ENCODE measurements around the gene HSPBP1. TPM values are rescaled to one million over a fixed set of nuclear protein-coding genes. Genes with fewer than 3 reads are reported as not detected.
A peak's percentile ranks its signal among the peaks of the same experiment; 100 is the strongest.

The HSPBP1 gene
- total RNA-seq, 1 experiment from 2014 or later: 122 TPM

- no peak overlapping the region for H2AFZ ChIP-seq (ENCODE audit: low read length)
- peaks cover 10% of the 10 kb centered on the region; the same call in 1 of the 2 replicates for H3K4me1 ChIP-seq (ENCODE audit: insufficient read depth, low read length)
- CTCF ChIA-PET: interaction anchor here (0.6 kb wide), 1 partner anchor 20 kb away, joined by 3 read pairs; the partner anchor contains the start of gene PPP6R1
- intact Hi-C loops (cut with micrococcal nuclease): no loop called here
- H3K4me2 ChIP-seq (ENCODE audit: low read length): peak overlapping the region; percentile 89
- peaks cover 7% of the 10 kb centered on the region for H3F3A ChIP-seq (ENCODE audit: low read length, unreplicated experiment)
- 0 out of 2 replicates have a peak, but pooled peaks cover 3% of the 10 kb centered on the region for H3K27me3 ChIP-seq (ENCODE audit: low read length)
- H4K20me1 ChIP-seq (ENCODE audit: low read length): no peaks in the 10 kb centered on the region
- no peak overlapping the region for H3K27ac ChIP-seq (ENCODE audit: low read length)
- BruUV-seq (replicated peaks): no TSS peak
- no peak for ATAC-seq
- peak overlapping the region; percentile 84; the same call in 1 of the 2 replicates for H3K9ac ChIP-seq (ENCODE audit: low read length)
- TF ChIP-seq CTCF (conservative IDR thresholded peaks at IDR 0.05; ENCODE audit: low read depth, low read length): no peak
- TF ChIP-seq EZH2phosphoT487 (IDR thresholded peaks at IDR 0.05; ENCODE audit: borderline replicate concordance, low read length): no peak
- TF ChIP-seq EZH2 (IDR thresholded peaks at IDR 0.05; ENCODE audit: low read length, unreplicated experiment): no peak
- H3K36me3 ChIP-seq (ENCODE audit: low read depth, low read length): peaks cover 21% of the 10 kb centered on the region
- peaks cover 16% of the 10 kb centered on the region for H3K79me2 ChIP-seq (ENCODE audit: low read length)
- POLR2A ChIA-PET (ENCODE audit: unreplicated experiment): no interaction called here
- no peak for DNase-seq
- H3K9me3 ChIP-seq (ENCODE audit: low read length): no peaks in the 10 kb centered on the region
- peak overlapping the region; percentile 96 for H3K4me3 ChIP-seq (ENCODE audit: low read length)
- no peaks in the 10 kb centered on the region for H3K9me2 ChIP-seq (replicated peaks; ENCODE audit: low read length)
These were observed 1.3 kb downstream of the HSPBP1 start for GRCh38 chr19:55278391-55279135.

GRCh38 chr19:55277494-55277893 lies 2.4 kb downstream of the HSPBP1 start:
- no peak overlapping the region for H3K4me2 ChIP-seq (ENCODE audit: low read length)
- no peaks in the 10 kb centered on the region for H3K9me3 ChIP-seq (ENCODE audit: low read length)
- no TSS peak for BruUV-seq (replicated peaks)
- ATAC-seq (no peak), DNase-seq (no peak)
- TF ChIP-seq EZH2phosphoT487 (IDR thresholded peaks at IDR 0.05; ENCODE audit: borderline replicate concordance, low read length) (no peak), CTCF (conservative IDR thresholded peaks at IDR 0.05; ENCODE audit: low read depth, low read length) (no peak), EZH2 (IDR thresholded peaks at IDR 0.05; ENCODE audit: low read length, unreplicated experiment) (no peak)
- CTCF ChIA-PET: no interaction called here
- no peaks in the 10 kb centered on the region for H3K27me3 ChIP-seq (ENCODE audit: low read length)
- no peaks in the 10 kb centered on the region for H3K9me2 ChIP-seq (replicated peaks; ENCODE audit: low read length)
- H3K4me1 ChIP-seq (ENCODE audit: insufficient read depth, low read length): peaks cover 10% of the 10 kb centered on the region; the same call in 1 of the 2 replicates
- H3K79me2 ChIP-seq (ENCODE audit: low read length): peaks cover 16% of the 10 kb centered on the region
- no peak overlapping the region for H2AFZ ChIP-seq (ENCODE audit: low read length)
- H3K27ac ChIP-seq (ENCODE audit: low read length): no peak overlapping the region
- H3K9ac ChIP-seq (ENCODE audit: low read length): no peak overlapping the region
- peaks cover 22% of the 10 kb centered on the region for H3K36me3 ChIP-seq (ENCODE audit: low read depth, low read length)
- no peaks in the 10 kb centered on the region for H4K20me1 ChIP-seq (ENCODE audit: low read length)
- intact Hi-C loops (cut with micrococcal nuclease): no loop called here
- POLR2A ChIA-PET (ENCODE audit: unreplicated experiment): interaction anchor here (0.6 kb wide), 1 partner anchor 105 kb away, joined by 3 read pairs; no protein-coding TSS in a partner anchor
- no peak overlapping the region for H3K4me3 ChIP-seq (ENCODE audit: low read length)
- H3F3A ChIP-seq (ENCODE audit: low read length, unreplicated experiment): peaks cover 7% of the 10 kb centered on the region

All from PC-3 (cell line).